Activated T-cell treated with anti-CD3 and anti-CD28 coated beads for 1 hour (primary cell): ENCODE data around the gene SYNE4.
"Not testable (repeated sequence)": the region's sequence is repeated elsewhere in the genome, so short reads cannot be mapped to it uniquely, and the experiment has no call there.

Experiments used
- DNase-seq: peaks from one replicate; pipeline ENCODE4 v3.0.0-alpha.2; 2020; ENCODE audit warnings: low read depth

SYNE4 gene, protein sequence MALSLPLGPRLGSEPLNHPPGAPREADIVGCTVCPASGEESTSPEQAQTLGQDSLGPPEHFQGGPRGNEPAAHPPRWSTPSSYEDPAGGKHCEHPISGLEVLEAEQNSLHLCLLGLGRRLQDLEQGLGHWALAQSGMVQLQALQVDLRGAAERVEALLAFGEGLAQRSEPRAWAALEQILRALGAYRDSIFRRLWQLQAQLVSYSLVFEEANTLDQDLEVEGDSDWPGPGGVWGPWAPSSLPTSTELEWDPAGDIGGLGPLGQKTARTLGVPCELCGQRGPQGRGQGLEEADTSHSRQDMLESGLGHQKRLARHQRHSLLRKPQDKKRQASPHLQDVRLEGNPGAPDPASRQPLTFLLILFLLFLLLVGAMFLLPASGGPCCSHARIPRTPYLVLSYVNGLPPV

DNA sequence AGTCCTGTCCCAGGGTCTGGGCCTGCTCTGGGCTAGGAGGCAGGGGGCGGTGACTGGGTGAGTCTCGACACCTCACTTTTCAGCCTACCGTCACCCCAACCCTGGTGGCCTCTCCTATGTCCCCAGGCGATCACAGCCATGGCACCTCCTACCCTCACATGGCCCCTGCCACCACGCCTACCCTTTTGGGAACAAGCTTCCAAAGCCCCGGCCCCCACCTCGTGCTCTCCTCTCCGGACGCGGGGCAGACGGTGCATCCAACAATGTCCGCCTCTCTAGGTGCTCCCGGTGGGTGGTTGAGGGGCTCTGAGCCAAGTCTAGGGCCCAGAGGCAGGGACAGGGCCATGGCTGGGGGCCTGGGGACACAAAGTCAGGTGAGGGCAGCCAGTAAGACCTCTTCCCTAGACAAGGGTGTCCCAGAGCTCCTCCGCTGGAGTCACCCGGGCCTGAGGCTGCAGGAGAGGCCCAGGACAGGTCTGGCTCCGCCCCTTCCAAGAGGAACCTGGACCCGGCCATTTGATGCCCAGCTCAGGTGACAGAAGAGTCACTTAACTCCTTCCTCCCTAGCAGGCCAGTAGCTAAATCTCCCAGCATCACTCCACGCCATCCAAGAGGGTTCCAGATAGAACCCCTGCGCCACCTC, at the start of gene SYNE4:
Gene SYNE4 (minus strand): TSS at position 478 of the 643 bp plus-strand sequence. CDS start 132 bp downstream, at position 346.
- no peak for DNase-seq

DNA sequence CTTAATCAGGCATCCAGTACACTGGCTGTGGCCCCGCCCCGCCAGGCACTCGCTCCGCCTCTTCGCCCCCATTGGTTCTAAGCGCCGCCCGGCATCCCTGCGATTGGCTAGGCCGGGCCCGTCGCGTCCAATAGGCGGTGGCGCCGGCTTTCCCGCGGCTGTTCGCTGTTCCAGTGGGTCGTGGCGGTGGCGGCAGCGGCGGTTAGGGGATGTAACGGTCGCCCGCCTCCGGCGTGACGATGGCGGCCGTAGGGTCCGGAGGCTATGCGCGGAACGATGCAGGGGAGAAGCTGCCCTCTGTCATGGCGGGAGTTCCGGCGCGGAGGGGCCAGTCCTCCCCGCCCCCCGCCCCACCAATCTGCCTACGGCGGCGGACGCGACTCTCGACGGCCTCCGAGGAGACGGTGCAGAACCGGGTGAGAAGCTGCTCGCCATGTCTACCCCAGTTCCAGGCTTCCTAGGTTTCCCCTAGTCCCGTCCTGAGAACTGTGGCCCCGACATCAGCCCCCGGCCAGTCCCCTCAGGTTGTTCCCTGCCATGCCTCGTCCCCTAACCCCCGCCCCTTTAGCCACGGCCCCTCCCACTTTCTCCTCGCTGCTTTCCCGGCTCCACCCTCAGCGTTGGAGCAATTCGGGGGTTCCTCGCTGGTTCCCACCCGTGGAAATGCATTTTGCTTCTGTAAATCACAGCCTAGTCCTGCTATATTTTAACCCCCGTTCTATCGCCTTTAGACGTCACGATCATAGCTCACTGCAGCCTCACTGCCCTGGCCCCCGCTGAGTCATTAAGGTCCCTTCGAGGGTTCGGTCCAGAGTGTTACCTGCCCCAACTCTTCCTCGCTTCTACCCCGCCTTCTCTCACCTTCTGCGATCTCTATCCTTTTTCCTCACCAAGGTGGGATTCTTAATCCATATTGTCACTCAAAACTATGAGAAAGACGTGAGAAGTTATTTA, 46.4 kb upstream of the SYNE4 start, which contains the start of gene WDR62:
Gene WDR62 (plus strand): TSS at position 165 of the 954 bp plus-strand sequence. CDS start 75 bp downstream, at position 240.
- peak; percentile 92 for DNase-seq

DNA sequence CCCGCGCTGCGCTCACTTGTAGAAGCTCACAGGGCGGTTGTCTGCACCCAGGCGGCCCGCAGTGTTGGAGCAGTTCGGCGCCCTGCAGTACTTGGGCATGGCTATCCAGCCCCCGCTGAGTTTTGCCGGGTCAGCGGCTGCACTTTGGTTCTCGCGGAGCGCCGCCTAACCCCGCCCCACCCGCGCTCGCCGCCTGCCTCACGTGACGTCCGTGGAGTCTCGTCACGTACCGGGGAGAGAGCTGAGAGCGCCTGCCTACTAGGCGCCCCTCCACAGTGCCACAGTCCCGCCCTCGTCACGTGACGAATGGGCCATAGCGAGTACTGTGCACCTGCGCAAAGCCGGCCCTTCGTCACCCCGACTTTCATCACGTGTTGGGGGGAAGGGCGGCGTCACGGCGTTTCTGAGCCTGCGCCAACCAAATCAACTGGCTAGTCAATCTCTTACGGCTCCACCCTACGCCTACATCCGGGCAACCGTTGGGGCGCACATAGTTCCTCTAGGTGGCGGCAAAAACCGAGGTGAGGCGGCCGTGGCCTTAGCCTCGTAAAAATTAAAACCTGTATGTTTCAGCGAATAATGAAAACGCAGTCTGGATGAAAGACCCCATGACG, 45.6 kb upstream of the SYNE4 start, which contains the start of gene THAP8:
Gene THAP8 (minus strand): TSS at position 167 of the 614 bp plus-strand sequence. CDS start 68 bp downstream, at position 99.
- peak; percentile 99 for DNase-seq

DNA sequence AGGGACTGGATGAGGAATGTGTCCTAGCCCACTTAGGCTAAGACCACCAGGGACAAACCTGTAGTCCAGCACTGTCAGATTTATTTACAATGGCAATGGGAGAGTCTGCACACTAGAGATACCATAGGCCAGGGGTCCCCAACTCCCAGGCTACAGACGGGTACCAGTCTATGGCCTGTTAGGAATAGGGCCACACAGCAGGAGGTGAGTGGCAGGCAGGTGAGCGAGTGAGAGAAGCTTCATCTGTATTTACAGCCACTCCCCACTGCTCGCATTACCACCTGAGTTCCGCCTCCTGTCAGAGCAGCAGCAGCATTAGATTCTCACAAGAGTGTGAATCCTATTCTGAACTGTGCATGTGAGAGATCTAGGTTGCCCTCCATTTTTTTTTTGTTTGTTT, 43.0 kb upstream of the SYNE4 start:
- DNase-seq, result no peak

DNA sequence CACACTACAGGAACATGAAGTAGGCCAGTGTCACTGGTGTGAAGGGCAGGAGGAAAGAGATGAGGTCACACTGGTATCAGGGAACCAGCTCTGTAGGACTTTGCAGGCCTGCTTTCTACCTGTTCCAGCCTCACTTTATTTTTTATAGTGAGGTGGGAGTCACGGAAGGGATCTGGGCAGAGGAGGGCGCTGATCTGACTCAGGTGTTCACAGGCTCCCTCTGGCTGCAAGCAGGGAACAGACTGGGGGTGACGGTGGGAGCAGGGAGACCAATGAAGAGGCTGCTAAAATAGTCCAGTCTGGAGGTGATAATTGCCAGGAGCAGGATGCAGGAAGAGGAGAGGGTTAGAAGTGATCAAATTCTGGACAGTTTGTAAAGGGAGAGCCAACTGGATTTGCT, 42.6 kb upstream of the SYNE4 start:
- no peak for DNase-seq

DNA sequence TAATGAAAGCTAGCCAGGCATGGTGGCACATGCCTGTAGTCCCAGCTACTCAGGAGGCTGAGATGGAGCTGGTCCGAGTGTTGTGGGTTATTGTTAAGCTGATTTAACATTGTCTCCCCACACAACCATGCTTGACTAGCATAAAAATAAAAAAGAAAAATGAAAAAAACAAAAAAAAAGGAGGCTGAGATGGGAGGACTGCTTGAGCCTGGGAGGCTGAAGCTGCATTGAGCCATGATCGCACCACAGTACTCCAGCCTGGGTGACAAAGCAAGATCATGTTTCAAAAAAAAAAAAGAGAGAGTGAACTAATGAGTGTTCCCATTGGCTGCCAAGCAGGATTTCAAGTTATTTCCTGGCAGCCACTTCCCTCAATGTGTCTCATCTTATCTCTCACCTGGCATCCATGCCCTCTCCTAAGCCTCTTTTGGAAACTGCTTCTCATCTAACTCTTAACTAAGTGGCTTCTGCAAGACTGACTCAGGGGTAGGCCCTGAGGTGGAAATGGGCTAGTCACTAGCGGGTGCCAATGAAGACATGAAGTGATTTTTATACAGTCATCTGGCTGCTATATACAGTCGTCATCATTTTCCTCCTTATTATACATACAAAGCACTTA, 40.6 kb upstream of the SYNE4 start:
- DNase-seq, result no peak

DNA sequence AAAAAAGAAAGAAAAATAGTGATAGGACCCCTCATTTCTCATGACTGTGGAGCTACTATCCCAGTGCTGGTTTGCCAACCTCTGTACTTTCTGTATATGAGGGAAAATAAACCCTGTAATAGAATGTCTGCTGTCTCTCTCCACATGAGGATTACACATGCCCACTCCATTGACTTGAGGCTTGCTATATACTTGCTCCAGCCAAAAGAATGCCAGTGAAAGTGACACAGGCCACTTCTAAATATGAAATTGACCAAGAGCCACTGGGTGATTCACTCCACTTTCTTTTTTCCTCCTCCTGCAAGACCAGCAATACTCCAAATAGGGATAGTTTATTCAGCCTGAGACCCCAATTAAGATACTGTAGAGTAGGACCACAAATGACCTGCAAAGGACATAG, 39.2 kb upstream of the SYNE4 start:
- no peak for DNase-seq

DNA sequence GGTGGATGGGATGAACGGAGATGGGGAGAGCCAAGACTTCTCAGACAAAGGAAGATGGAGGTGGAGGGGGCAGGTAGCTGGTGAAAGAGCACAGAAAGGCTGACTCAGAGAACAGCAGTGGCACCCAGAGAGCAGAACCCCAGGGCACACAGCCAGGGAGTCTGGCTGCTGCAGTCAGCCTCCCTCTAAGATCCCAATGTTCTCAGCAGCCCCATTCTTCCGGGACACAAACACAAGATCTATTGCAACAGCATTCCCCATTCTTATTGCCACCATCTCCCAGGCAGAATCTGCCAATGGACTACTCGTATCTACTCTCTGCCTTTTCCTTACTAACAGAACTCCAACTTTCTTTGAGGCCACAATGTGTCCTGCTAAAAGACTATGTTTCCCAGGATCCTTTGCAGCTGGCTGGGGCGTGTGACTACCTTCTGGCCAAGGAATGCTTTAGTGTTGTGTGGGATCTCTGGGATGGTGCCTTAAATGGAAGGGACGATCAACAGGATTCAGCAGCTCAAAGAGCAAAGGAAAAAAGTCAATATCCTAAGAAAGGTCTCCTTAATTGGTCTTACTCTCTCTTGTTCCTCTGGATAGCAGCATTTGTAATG, 37.9 kb upstream of the SYNE4 start:
- DNase-seq, result no peak

DNA sequence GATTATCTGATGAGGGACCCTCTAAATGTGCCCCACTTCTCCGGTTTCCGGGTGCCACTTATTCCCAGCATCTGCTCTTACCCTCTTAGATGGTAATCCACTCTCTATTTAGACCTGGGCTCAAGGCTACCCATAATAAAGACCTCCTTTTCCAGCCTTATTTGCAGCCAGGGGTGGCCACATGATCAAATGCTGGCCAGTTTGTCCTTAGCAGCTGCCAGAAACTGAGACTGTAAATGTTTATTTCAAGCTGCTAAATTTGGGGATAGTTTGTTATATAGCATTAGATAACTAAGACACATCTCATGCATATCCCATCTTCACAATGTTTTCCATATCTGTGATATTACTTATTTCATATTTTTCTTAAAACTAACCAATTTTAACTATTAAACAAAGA, 35.3 kb upstream of the SYNE4 start:
- no peak for DNase-seq

DNA sequence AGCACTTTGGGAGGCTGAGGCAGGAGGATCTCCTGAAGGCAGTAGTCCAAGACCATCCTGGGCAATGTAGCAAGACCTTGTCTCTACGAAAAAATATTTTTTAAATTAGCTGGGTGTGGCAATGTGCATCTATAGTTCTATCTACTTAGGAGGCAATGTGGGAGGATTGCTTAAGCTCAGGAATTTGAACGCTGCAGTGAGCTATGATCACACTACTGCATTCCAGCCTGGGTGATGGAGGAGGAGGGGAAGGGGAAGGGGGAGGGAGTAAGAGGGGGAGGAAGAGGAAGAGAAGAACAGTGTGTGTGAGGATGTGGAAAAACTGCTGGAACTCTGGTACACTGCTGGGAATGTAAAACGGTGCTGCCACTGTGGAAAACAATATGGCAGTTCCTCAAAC, 33.2 kb upstream of the SYNE4 start:
- DNase-seq, result no peak

DNA sequence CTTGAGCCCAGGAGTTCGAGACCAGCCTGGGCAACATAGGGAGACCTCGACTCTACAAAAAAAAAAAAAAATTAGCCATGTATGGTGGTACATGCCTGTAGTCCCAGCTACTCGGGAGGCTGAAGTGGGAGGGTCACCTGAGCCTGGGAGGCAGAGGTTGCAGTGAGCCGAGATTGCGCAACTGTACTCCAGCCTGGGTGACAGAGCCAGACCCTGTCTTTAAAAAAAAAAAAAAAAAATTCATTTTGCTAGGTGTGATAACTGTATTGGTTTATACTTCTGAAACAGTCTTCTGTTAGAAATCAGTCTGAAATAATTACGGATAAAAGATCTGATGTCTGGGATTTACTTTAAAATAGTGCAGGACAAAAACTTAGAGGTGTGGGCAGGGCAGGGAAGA, 32.5 kb upstream of the SYNE4 start:
- not testable (repeated sequence) for DNase-seq

DNA sequence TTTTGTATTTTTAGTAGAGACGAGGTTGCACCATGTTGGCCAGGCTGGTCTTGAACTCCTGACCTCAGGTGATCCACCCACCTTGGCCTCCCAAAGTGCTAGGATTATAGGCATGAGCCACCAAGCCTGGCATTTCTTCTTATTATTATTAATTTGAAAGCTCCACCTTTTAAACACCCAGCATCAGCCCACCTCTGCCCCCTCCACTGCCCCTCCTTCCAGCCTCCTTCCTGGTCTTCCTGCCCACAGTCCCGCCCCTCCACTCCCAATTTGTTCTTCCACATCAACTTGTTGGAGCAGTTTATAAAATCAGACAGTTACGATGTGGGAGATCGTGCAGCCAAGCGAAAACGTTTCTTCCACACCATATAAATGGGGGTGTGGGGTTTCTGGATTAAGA, 31.9 kb upstream of the SYNE4 start:
- no peak for DNase-seq

DNA sequence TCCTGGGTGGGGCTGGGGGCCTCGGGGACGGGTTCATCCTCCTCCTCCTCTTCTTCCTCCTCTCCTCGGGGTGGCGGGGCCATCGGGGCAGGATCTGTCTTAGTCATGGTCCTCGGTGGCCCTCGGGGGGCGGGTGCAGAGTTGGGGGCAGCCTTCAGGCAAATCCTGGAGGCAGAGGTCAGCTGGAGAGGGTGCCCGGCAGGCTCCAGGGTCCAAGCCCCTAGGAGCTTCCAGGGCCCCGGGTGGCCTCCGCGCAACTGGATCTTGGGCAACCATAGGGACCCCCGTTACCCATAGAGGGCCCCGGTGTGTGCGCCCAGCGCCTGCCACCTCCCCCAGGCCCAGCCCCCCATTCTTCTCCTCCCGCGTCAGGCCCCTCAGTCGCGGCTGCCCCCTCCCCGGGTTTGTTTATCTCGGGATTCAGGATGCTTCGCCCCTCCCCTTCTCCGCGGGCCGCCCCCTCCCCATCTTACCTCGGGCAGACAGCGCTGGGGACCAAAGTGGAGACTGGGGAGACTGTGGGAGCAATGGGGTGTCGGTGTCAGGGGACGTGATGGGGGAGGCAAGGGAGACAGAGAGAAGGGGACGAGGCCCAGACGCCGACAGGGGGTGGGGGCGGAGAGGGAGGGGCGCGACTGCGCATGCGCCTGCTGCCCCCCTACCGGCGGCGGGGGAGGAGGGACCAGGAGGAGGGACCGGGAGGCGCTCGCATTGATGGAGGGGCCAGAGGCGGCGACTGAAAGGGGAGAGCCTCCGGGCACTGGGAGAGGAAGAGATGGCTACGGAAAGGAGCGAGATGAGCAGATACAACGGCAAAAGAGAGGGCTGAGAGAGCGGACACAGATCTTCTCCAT, 23.9 kb upstream of the SYNE4 start, which contains the start of gene CLIP3:
Gene CLIP3 (minus strand): TSS at position 623 of the 854 bp plus-strand sequence. CDS start 516 bp downstream, at position 107.
- peak; percentile 38 for DNase-seq

DNA sequence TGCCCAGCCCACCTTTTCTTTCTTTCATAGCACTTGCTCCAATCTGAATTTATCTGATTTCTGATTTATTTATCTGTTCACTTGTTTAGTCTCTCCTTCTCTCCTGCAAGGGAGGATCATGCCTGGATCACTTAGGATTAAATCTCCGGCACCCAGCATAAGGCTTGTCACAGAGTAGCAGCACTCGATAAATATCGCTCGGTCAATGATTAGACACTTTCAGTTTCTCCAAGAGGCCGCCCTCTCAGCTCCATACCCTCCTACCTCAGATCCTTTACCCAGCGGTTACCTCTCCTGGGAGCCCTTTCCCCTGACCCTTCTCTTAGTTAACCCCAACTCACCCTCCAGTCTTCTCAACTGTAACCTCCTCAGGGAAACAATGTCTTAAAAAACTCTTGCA, 22.7 kb upstream of the SYNE4 start:
- DNase-seq, result no peak

DNA sequence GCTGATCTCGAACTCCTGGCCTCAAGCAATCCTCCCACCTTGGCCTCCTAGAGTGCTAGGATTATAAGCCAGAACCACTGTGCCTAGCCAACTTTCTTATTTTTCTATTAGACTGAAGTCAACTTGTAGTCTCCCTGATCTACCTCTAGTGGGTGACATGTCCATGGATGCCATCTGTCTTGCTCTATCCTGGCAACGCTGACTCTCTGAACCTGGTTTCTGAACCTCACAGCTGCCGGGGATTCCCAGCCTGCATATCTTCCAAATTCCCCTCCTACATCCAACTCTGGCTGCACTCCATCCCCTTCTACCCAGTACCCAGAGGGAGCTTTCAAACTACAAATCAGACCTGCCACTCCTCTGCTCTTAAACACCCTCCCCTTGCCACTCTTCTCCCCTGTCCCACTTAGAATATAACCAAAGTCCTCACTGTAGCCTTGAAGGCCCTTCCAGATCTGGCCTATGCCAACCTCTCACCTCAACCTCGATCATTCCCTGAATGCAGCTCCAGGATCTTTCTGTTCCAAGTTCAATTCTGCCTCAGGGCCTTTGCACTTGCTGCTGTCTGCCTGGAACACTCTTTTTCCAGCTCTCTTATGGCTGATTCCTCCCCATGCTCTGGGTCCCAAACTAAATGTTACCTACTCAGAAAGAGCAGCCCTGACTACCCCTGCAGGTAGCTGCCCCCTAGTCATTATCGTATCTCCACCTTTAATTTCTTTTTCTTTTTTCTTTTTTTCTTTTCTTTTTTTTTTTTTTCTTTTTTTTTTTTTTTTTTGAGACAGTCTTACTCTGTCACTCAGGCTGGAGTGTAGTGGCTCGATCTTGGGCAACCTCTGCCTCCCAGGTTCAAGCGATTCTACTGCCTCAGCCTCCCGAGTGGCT, 21.9 kb upstream of the SYNE4 start:
- DNase-seq, result no peak

DNA sequence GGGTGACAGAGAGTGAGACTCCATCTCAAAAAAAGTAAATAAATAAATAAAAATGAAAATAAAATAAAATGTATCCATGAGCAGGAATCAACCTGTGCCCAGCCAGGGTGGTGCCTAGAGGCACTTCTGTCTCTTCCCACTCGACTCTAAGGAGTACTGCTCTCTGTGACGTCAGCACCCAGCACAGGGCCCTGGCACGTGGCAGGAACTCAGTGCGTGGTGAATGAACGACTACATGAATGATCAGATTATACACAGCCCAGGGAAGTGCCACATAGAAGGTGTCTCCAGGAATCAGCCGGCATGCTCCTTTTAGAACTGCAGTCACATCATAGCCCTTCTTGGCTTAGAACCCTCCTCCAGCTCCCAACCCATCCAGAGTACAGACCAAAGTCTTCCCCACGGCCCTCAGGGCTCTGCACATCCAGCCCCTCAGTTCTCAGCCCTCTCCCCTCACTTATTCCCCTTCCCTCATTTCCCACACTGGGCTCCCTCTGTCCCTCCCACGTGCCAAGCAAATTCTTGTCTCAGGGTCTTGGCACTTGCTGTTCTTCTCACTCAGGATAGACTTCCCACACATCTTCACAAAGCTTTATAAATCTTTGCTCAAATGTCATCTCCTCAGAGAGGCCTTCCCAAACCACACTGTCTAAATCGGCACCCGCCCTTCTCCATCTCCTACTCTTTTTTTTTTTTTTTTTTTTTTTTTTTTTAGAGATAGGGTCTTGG, 19.9 kb upstream of the SYNE4 start:
- DNase-seq, result no peak

DNA sequence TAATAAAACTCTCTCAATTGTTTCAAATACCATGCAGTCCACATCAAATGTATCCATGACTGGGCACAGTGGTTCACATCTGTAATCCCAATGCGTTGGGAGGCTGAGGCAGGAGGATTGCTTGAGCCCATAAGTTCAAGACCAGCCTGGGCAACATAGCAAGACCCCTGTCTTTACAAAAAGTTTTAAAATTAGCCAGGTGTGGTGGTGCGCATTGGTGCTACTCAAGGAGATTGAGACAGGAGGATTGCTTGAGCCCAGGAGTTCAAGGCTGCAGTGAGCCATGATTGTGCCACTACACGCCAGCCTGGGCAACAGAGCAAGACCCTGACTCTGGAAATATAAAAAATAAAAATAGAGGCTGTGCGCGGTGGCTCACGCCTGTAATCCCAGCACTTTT, 19.1 kb upstream of the SYNE4 start:
- DNase-seq, result no peak
